ENCODE data around the gene RALGAPA2.

Gene RALGAPA2

DNA sequence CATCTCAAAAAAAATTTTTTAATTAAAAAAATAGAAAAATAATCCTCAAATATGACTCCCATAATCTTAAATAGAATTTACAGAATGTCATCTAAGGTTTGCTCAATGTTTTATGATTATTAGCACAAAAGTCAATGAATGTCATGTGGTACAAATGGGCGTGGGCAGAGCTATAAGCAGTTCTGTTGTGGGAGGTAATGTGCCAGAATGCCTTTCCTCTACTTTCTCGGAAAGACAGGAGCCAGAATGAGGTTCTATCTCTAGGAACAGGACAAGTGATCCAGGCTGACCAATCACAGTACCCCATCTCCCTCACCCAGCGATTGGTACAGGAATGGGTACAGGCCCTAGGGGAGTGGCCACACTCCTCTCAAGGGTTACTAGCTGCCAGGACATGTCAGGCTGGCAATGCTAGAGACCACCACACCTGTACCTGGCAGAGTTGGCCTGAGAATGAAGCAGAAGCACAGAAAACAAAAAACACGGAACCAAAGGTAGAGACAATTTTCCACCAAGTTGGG is 15.1 kb downstream of the RALGAPA2 start:
- Histone ChIP-seq H3K36me3 (replicated peaks; ENCODE audit: low read depth, low read length) (no peaks in the 10 kb centered on the region), H2AFZ (ENCODE audit: low read depth, low read length) (no peak overlapping the region), H3K9me3 (ENCODE audit: insufficient read depth, low read length) (no peaks in the 10 kb centered on the region), H3K79me2 (ENCODE audit: low read length) (no peaks in the 10 kb centered on the region), H4K20me1 (ENCODE audit: insufficient read depth, low read length) (no peaks in the 10 kb centered on the region), H3K27me3 (ENCODE audit: low read depth, low read length) (no peaks in the 10 kb centered on the region), H3K4me2 (ENCODE audit: low read length) (no peak overlapping the region), H3K9ac (ENCODE audit: low read length) (no peak overlapping the region), H3K4me3 (ENCODE audit: low read length) (no peak overlapping the region), H3K4me1 (ENCODE audit: low read length) (peaks cover 6% of the 10 kb centered on the region), H3K27ac (ENCODE audit: low read length) (no peak overlapping the region)
- TF ChIP-seq EZH2phosphoT487 (IDR thresholded peaks at IDR 0.05; ENCODE audit: low read depth), result no peak
- TF ChIP-seq, protein P1, sequence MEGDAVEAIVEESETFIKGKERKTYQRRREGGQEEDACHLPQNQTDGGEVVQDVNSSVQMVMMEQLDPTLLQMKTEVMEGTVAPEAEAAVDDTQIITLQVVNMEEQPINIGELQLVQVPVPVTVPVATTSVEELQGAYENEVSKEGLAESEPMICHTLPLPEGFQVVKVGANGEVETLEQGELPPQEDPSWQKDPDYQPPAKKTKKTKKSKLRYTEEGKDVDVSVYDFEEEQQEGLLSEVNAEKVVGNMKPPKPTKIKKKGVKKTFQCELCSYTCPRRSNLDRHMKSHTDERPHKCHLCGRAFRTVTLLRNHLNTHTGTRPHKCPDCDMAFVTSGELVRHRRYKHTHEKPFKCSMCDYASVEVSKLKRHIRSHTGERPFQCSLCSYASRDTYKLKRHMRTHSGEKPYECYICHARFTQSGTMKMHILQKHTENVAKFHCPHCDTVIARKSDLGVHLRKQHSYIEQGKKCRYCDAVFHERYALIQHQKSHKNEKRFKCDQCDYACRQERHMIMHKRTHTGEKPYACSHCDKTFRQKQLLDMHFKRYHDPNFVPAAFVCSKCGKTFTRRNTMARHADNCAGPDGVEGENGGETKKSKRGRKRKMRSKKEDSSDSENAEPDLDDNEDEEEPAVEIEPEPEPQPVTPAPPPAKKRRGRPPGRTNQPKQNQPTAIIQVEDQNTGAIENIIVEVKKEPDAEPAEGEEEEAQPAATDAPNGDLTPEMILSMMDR (IDR thresholded peaks at IDR 0.05; ENCODE audit: low read depth, low read length), result no peak

- Histone ChIP-seq H4K20me1 (ENCODE audit: insufficient read depth, low read length) (no peaks in the 10 kb centered on the region), H3K27me3 (ENCODE audit: low read depth, low read length) (no peaks in the 10 kb centered on the region), H2AFZ (ENCODE audit: low read depth, low read length) (no peak overlapping the region), H3K9ac (ENCODE audit: low read length) (no peak overlapping the region), H3K4me3 (ENCODE audit: low read length) (no peak overlapping the region), H3K9me3 (ENCODE audit: insufficient read depth, low read length) (no peaks in the 10 kb centered on the region), H3K4me1 (ENCODE audit: low read length) (peaks cover 27% of the 10 kb centered on the region), H3K79me2 (ENCODE audit: low read length) (no peaks in the 10 kb centered on the region), H3K4me2 (ENCODE audit: low read length) (no peak overlapping the region), H3K27ac (ENCODE audit: low read length) (no peak overlapping the region), H3K36me3 (replicated peaks; ENCODE audit: low read depth, low read length) (no peaks in the 10 kb centered on the region)
- no peak for TF ChIP-seq EZH2phosphoT487 (IDR thresholded peaks at IDR 0.05; ENCODE audit: low read depth)
- TF ChIP-seq, protein P1 (IDR thresholded peaks at IDR 0.05; ENCODE audit: low read depth, low read length), result no peak
Observed at GRCh38 chr20:20695250-20695816, 17.1 kb downstream of the RALGAPA2 start.

DNA sequence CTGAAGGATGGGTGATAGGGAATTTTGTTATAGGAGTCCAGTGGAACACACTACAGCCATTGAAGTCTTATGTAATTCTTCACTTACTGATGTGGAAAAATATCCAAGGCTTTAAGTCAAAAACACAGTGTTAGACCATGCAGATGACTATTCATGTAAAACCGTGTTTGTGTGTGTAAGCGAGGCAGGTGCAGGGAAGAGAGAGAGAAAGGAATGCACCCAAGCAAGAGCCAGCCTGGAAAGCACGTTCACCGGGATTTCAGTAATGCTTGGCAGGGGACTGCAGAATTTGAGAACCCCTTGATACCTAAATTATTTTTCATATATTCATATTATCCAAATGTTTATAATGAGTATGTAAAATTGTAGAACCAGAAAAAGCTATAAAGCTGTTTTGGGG is 17.9 kb downstream of the RALGAPA2 start:
- H2AFZ ChIP-seq (ENCODE audit: low read depth, low read length), result no peak overlapping the region
- no peaks in the 10 kb centered on the region for H3K79me2 ChIP-seq (ENCODE audit: low read length)
- no peak overlapping the region for H3K4me2 ChIP-seq (ENCODE audit: low read length)
- H3K36me3 ChIP-seq (replicated peaks; ENCODE audit: low read depth, low read length), result no peaks in the 10 kb centered on the region
- no peak overlapping the region for H3K9ac ChIP-seq (ENCODE audit: low read length)
- H3K9me3 ChIP-seq (ENCODE audit: insufficient read depth, low read length), result no peaks in the 10 kb centered on the region
- H3K4me3 ChIP-seq (ENCODE audit: low read length), result no peak overlapping the region
- H3K27me3 ChIP-seq (ENCODE audit: low read depth, low read length), result no peaks in the 10 kb centered on the region
- TF ChIP-seq, protein P1 (IDR thresholded peaks at IDR 0.05; ENCODE audit: low read depth, low read length), result no peak
- no peak for TF ChIP-seq EZH2phosphoT487 (IDR thresholded peaks at IDR 0.05; ENCODE audit: low read depth)
- H3K27ac ChIP-seq (ENCODE audit: low read length), result no peak overlapping the region
- H4K20me1 ChIP-seq (ENCODE audit: insufficient read depth, low read length), result no peaks in the 10 kb centered on the region
- peaks cover 34% of the 10 kb centered on the region for H3K4me1 ChIP-seq (ENCODE audit: low read length)

- no peaks in the 10 kb centered on the region for H4K20me1 ChIP-seq (ENCODE audit: insufficient read depth, low read length)
- H3K4me2 ChIP-seq (ENCODE audit: low read length), result peak overlapping the region; percentile 28; the same call in 1 of the 2 replicates
- peaks cover 34% of the 10 kb centered on the region for H3K4me1 ChIP-seq (ENCODE audit: low read length)
- H3K36me3 ChIP-seq (replicated peaks; ENCODE audit: low read depth, low read length), result no peaks in the 10 kb centered on the region
- no peak overlapping the region for H2AFZ ChIP-seq (ENCODE audit: low read depth, low read length)
- H3K79me2 ChIP-seq (ENCODE audit: low read length), result no peaks in the 10 kb centered on the region
- H3K4me3 ChIP-seq (ENCODE audit: low read length), result no peak overlapping the region
- no peak overlapping the region for H3K27ac ChIP-seq (ENCODE audit: low read length)
- no peaks in the 10 kb centered on the region for H3K9me3 ChIP-seq (ENCODE audit: insufficient read depth, low read length)
- no peak overlapping the region for H3K9ac ChIP-seq (ENCODE audit: low read length)
- no peak for TF ChIP-seq EZH2phosphoT487 (IDR thresholded peaks at IDR 0.05; ENCODE audit: low read depth)
- TF ChIP-seq, protein P1 (IDR thresholded peaks at IDR 0.05; ENCODE audit: low read depth, low read length), result no peak
- H3K27me3 ChIP-seq (ENCODE audit: low read depth, low read length), result no peaks in the 10 kb centered on the region
Observed at GRCh38 chr20:20692587-20692986, 19.9 kb downstream of the RALGAPA2 start.

All from OCI-LY3 (cell line).